Trophoblast cell (in vitro differentiated cells and primary cell): Measurements from ENCODE around the gene PHRF1.
A peak's percentile ranks its signal among the peaks of the same experiment; 100 is the strongest.

Experiments
- DNase-seq, 2 donors: peaks; one replicate each; pipeline ENCODE4 v3.0.0-alpha.2; 2016
- H2AFZ ChIP-seq: 2 replicates; pipeline ENCODE4 v1.6.1; 2013; ENCODE audit warnings: low read length, moderate library complexity, mild to moderate bottlenecking; ENCODE audit not compliant: insufficient read depth, poor library complexity
- H2AK5ac ChIP-seq: 2 replicates; pipeline ENCODE4 v1.6.1; 2013; ENCODE audit warnings: mild to moderate bottlenecking, low read length
- H2BK120ac ChIP-seq: 2 replicates; pipeline ENCODE4 v1.6.1; 2013; ENCODE audit warnings: low read length, mild to moderate bottlenecking, moderate library complexity; ENCODE audit not compliant: insufficient read depth, poor library complexity
- H2BK12ac ChIP-seq: 2 replicates; pipeline ENCODE4 v1.6.1; 2013; ENCODE audit warnings: mild to moderate bottlenecking, low read length, moderate library complexity
- H2BK5ac ChIP-seq: 2 replicates; pipeline ENCODE4 v1.6.1; 2013; ENCODE audit warnings: low read length, low read depth, moderate library complexity, mild to moderate bottlenecking; ENCODE audit not compliant: poor library complexity
- H3K14ac ChIP-seq: 2 replicates; pipeline ENCODE4 v1.6.1; 2013; ENCODE audit warnings: mild to moderate bottlenecking, low read length
- H3K18ac ChIP-seq: 2 replicates; pipeline ENCODE4 v1.6.1; 2013; ENCODE audit warnings: mild to moderate bottlenecking, low read length
- H3K23ac ChIP-seq: 2 replicates; pipeline ENCODE4 v1.6.1; 2013; ENCODE audit warnings: low read length
- H3K27ac ChIP-seq: 2 replicates; pipeline ENCODE4 v1.5.1; 2013; ENCODE audit warnings: low read depth, mild to moderate bottlenecking, inconsistent platforms, low read length, moderate library complexity
- H3K27me3 ChIP-seq: 2 replicates; pipeline ENCODE4 v1.6.1; 2013; ENCODE audit warnings: inconsistent platforms, mild to moderate bottlenecking, low read length, moderate library complexity; ENCODE audit not compliant: insufficient read depth
- H3K36me3 ChIP-seq, 2 experiments: 1 replicate in 1 of 2; 2 replicates in 1 of 2; pipeline ENCODE4 v1.6.1; 2013; ENCODE audit warnings: low read length in 2 of 2, mild to moderate bottlenecking in 2 of 2, moderate library complexity in 1 of 2; ENCODE audit not compliant: insufficient read depth in 2 of 2, control insufficient read depth in 1 of 2
- H3K4ac ChIP-seq: 2 replicates; pipeline ENCODE4 v1.6.1; 2013; ENCODE audit warnings: low read depth, mild to moderate bottlenecking, low read length, moderate library complexity
- H3K4me1 ChIP-seq, 2 experiments: 1 replicate in 1 of 2; 2 replicates in 1 of 2; pipeline ENCODE4 v1.6.1; 2013; ENCODE audit warnings: low read length in 2 of 2, mild to moderate bottlenecking in 2 of 2, moderate library complexity in 1 of 2; ENCODE audit not compliant: insufficient read depth in 2 of 2, control insufficient read depth in 1 of 2
- H3K4me2 ChIP-seq: 2 replicates; pipeline ENCODE4 v1.6.1; 2013; ENCODE audit warnings: inconsistent platforms, mild to moderate bottlenecking, low read length, moderate library complexity
- H3K4me3 ChIP-seq: 2 replicates; pipeline ENCODE4 v1.5.1; 2013; ENCODE audit warnings: mild to moderate bottlenecking, low read depth, low read length, inconsistent platforms
- H3K79me1 ChIP-seq: one replicate; pipeline ENCODE4 v1.6.1; 2013; ENCODE audit warnings: low read length
- H3K79me2 ChIP-seq: 2 replicates; pipeline ENCODE4 v1.6.1; 2013; ENCODE audit warnings: low read length, mild to moderate bottlenecking; ENCODE audit not compliant: control insufficient read depth, insufficient read depth, poor library complexity
- H3K9ac ChIP-seq: 2 replicates; pipeline ENCODE4 v1.6.1; 2013; ENCODE audit warnings: mild to moderate bottlenecking, low read length
- H3K9me3 ChIP-seq: 2 replicates; pipeline ENCODE4 v1.6.1; 2013; ENCODE audit warnings: low read depth, mild to moderate bottlenecking, control low read depth, inconsistent platforms, low read length; ENCODE audit not compliant: insufficient read depth
- H4K12ac ChIP-seq: 2 replicates; pipeline ENCODE4 v1.6.1; 2013; ENCODE audit warnings: low read depth, mild to moderate bottlenecking, low read length, moderate library complexity
- H4K8ac ChIP-seq: 2 replicates; pipeline ENCODE4 v1.6.1; 2013; ENCODE audit warnings: low read depth, mild to moderate bottlenecking, low read length, moderate library complexity
- H4K91ac ChIP-seq: one replicate; pipeline ENCODE4 v1.6.1; 2013; ENCODE audit warnings: low read depth, mild to moderate bottlenecking, low read length, moderate library complexity
- WGBS: extraction: QIAGEN DNeasy Blood & Tissue Kit; methylation state at CpG from one replicate; pipeline ENCODE4 v1.1.7; 2013; ENCODE audit warnings: missing lambda C conversion rate; ENCODE audit not compliant: insufficient read length, insufficient coverage; ENCODE audit errors: extremely low coverage; 5-methylcytosine and 5-hydroxymethylcytosine counted together

Gene PHRF1

GRCh38 chr11:544817-545166 lies 31.5 kb upstream of the PHRF1 start:
- WGBS = no CpG with 5 or more reads among the region's 5 CpGs
- Histone ChIP-seq H3K18ac (no peak overlapping the region), H3K36me3 (no peaks in the 10 kb centered on the region), H3K23ac (no peak overlapping the region), H3K4me2 (no peak overlapping the region), H3K27me3 (no peaks in the 10 kb centered on the region), H3K27ac (no peak overlapping the region), H3K9me3 (no peaks in the 10 kb centered on the region), H4K12ac (no peak overlapping the region), H3K4ac (no peak overlapping the region), H3K79me2 (no peaks in the 10 kb centered on the region), H3K79me1 (no peaks in the 10 kb centered on the region), H2AFZ (no peak overlapping the region), H4K8ac (no peak overlapping the region), H2AK5ac (no peak overlapping the region), H2BK120ac (no peak overlapping the region), H2BK12ac (no peak overlapping the region), H3K4me3 (no peak overlapping the region), H3K4me1 (no peaks in the 10 kb centered on the region), H4K91ac (no peak overlapping the region), H3K9ac (no peak overlapping the region), H3K14ac (no peak overlapping the region), H2BK5ac (no peak overlapping the region)
- DNase-seq = no peak

- H2BK12ac ChIP-seq = no peak overlapping the region
- H3K4ac ChIP-seq = no peak overlapping the region
- H3K36me3 ChIP-seq = no peaks in the 10 kb centered on the region
- no peaks in the 10 kb centered on the region for H3K4me1 ChIP-seq
- H4K8ac ChIP-seq = no peak overlapping the region
- H2BK5ac ChIP-seq = no peak overlapping the region
- no peak overlapping the region for H4K91ac ChIP-seq
- H3K79me2 ChIP-seq = no peaks in the 10 kb centered on the region
- no peak overlapping the region for H2AFZ ChIP-seq
- no peak overlapping the region for H3K27ac ChIP-seq
- no peak overlapping the region for H3K18ac ChIP-seq
- H4K12ac ChIP-seq = no peak overlapping the region
- H3K14ac ChIP-seq = no peak overlapping the region
- no peaks in the 10 kb centered on the region for H3K27me3 ChIP-seq
- no peak overlapping the region for H3K23ac ChIP-seq
- H3K4me2 ChIP-seq = no peak overlapping the region
- no CpG with 5 or more reads among the region's 11 CpGs for WGBS
- H3K9me3 ChIP-seq = no peaks in the 10 kb centered on the region
- no peak overlapping the region for H3K4me3 ChIP-seq
- H3K9ac ChIP-seq = no peak overlapping the region
- no peak overlapping the region for H2BK120ac ChIP-seq
- no peak for DNase-seq
- no peak overlapping the region for H2AK5ac ChIP-seq
- no peaks in the 10 kb centered on the region for H3K79me1 ChIP-seq
These were observed 31.1 kb upstream of the PHRF1 start for GRCh38 chr11:545171-545570.

- H4K91ac ChIP-seq = no peak overlapping the region
- H3K23ac ChIP-seq = no peak overlapping the region
- no peak overlapping the region for H3K9ac ChIP-seq
- no CpG with 5 or more reads among the region's 32 CpGs for WGBS
- no peaks in the 10 kb centered on the region for H3K27me3 ChIP-seq
- no peaks in the 10 kb centered on the region for H3K79me2 ChIP-seq
- H4K8ac ChIP-seq = no peak overlapping the region
- no peaks in the 10 kb centered on the region for H3K9me3 ChIP-seq
- DNase-seq = peak; percentile 65 to 70
- H2BK120ac ChIP-seq = no peak overlapping the region
- H3K36me3 ChIP-seq = no peaks in the 10 kb centered on the region
- no peak overlapping the region for H2BK12ac ChIP-seq
- no peak overlapping the region for H3K27ac ChIP-seq
- no peaks in the 10 kb centered on the region for H3K79me1 ChIP-seq
- H3K14ac ChIP-seq = no peak overlapping the region
- H3K4ac ChIP-seq = no peak overlapping the region
- no peak overlapping the region for H2AK5ac ChIP-seq
- H3K4me1 ChIP-seq = peaks cover 7 to 8% of the 10 kb centered on the region in 2 experiments
- no peak overlapping the region for H2BK5ac ChIP-seq
- no peak overlapping the region for H4K12ac ChIP-seq
- H3K4me2 ChIP-seq = no peak overlapping the region
- H2AFZ ChIP-seq = no peak overlapping the region
- no peak overlapping the region for H3K18ac ChIP-seq
- no peak overlapping the region for H3K4me3 ChIP-seq
These were observed 27.3 kb upstream of the PHRF1 start for GRCh38 chr11:548700-549603.

GRCh38 chr11:550021-550745 lies 26.1 kb upstream of the PHRF1 start:
- no CpG with 5 or more reads among the region's 25 CpGs for WGBS
- Histone ChIP-seq H3K27ac (no peak overlapping the region), H3K9ac (no peak overlapping the region), H3K23ac (no peak overlapping the region), H3K4me1 (peaks cover 9 to 11% of the 10 kb centered on the region in 2 experiments), H4K8ac (no peak overlapping the region), H4K91ac (no peak overlapping the region), H3K9me3 (no peaks in the 10 kb centered on the region), H3K4me3 (no peak overlapping the region), H3K79me2 (no peaks in the 10 kb centered on the region), H2AK5ac (no peak overlapping the region), H3K4ac (no peak overlapping the region), H2AFZ (no peak overlapping the region), H3K14ac (no peak overlapping the region), H4K12ac (no peak overlapping the region), H3K27me3 (peaks cover under 1% of the 10 kb centered on the region), H3K4me2 (no peak overlapping the region), H2BK5ac (no peak overlapping the region), H3K36me3 (no peaks in the 10 kb centered on the region), H3K79me1 (peaks cover under 1% of the 10 kb centered on the region), H3K18ac (no peak overlapping the region), H2BK12ac (no peak overlapping the region), H2BK120ac (no peak overlapping the region)
- DNase-seq = no peak
